HepG2 (cell line): ENCODE results near the gene ETHE1.
A peak's percentile ranks its signal among the peaks of the same experiment; 100 is the strongest.

ENCODE experiments used
- FOSL2 ChIP-seq: sonication (generic); formaldehyde crosslinking; IDR thresholded peaks from 2 replicates; pipeline ENCODE4 v1.4.0; 2020; ENCODE audit warnings: missing genetic modification reagents
- FOXA3 ChIP-seq: IDR thresholded peaks from 2 replicates; pipeline ENCODE4 v1.6.1; 2016; ENCODE audit warnings: missing genetic modification reagents, missing compliant biosample characterization
- KLF16 ChIP-seq, 2 experiments: sonication (generic) in 1 of 2; formaldehyde crosslinking in 1 of 2; IDR thresholded peaks; 2 replicates each; pipeline versions ENCODE4 v1.6.1 to v1.8.0; 2016 to 2023; ENCODE audit warnings: missing genetic modification reagents in 2 of 2, missing compliant biosample characterization in 1 of 2
- MAFK ChIP-seq, 2 experiments: IDR thresholded peaks in 1 of 2; conservative IDR thresholded peaks in 1 of 2; 2 replicates each; pipeline ENCODE4 v1.6.1; 2011; ENCODE audit warnings: improper control_type of control experiment in 2 of 2, low read length in 2 of 2
- POLR2A ChIP-seq, 2 experiments: IDR thresholded peaks; 2 replicates each; pipeline ENCODE4 v1.6.1; 2011; ENCODE audit warnings: low read depth in 2 of 2, low read length in 2 of 2, mild to moderate bottlenecking in 1 of 2, moderate library complexity in 1 of 2; ENCODE audit not compliant: insufficient read depth in 1 of 2
- TEAD2 ChIP-seq: sonication (generic); formaldehyde crosslinking; IDR thresholded peaks from 2 replicates; pipeline ENCODE4 v1.9.0; 2021; ENCODE audit warnings: missing genetic modification reagents
- ZNF121 ChIP-seq: sonication (generic); formaldehyde crosslinking; IDR thresholded peaks from 2 replicates; pipeline ENCODE4 v1.5.0; 2020; ENCODE audit warnings: mild to moderate bottlenecking, missing genetic modification reagents
- ZNF7 ChIP-seq: IDR thresholded peaks from 2 replicates; pipeline ENCODE4 v1.6.1; 2016; ENCODE audit warnings: missing biosample characterization, missing genetic modification reagents
- ZSCAN12 ChIP-seq: sonication (generic); formaldehyde crosslinking; IDR thresholded peaks from 2 replicates; pipeline ENCODE4 v1.9.0; 2021; ENCODE audit warnings: mild to moderate bottlenecking, missing genetic modification reagents
- TF ChIP-seq, protein P1 (sequence below), 2 experiments: sonication (generic) in 1 of 2; formaldehyde crosslinking in 1 of 2; IDR thresholded peaks; 2 replicates each; pipeline versions ENCODE4 v1.6.1 to v1.9.0; 2014 to 2022; ENCODE audit warnings: antibody characterized with exemption in 1 of 2, borderline replicate concordance in 1 of 2, inconsistent platforms in 1 of 2, low read depth in 1 of 2, missing genetic modification reagents in 1 of 2
- TF ChIP-seq, protein P2 (sequence below): sonication (generic); formaldehyde crosslinking; IDR thresholded peaks from 2 replicates; pipeline ENCODE4 v1.4.0; 2020; ENCODE audit warnings: missing genetic modification reagents, borderline replicate concordance
- TF ChIP-seq, protein P3 (sequence below): sonication (generic); formaldehyde crosslinking; IDR thresholded peaks from 2 replicates; pipeline ENCODE4 v1.8.1; 2023; ENCODE audit warnings: mild to moderate bottlenecking, missing genetic modification reagents, borderline replicate concordance

DNA sequence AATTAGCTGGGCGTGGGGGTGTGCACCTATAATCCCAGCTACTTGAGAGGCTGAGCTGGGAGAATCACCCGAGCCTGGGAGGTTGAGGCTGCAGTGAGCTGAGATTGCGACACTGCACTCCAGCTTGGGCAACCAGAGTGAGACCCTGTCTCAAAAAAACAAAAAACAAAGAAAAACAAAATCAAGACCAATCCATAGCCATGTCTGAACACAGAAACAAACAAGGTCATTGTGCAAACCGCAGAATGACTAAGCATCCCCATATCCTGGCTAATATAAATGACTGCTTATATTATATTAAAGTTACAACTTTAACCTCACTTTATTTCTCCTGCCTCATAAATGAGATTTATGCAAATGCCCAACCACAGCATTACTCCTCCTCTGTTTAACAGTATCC is 59.3 kb downstream of the ETHE1 start:
- TF ChIP-seq ZNF7 (CRISPR knock-in tag) (no peak), ZNF121 (CRISPR knock-in tag) (no peak), TEAD2 (CRISPR knock-in tag) (no peak), FOXA3 (CRISPR knock-in tag) (0 out of 2 replicates have a peak, but pooled peaks have one; percentile 20), POLR2A (IDR thresholded peaks at IDR 0.05; ENCODE audit: insufficient read depth in 1 of 2, low read depth in 2 of 2, low read length in 2 of 2) (no peak), KLF16 (CRISPR knock-in tag; IDR thresholded peaks at IDR 0.05) (no peak), MAFK (conservative IDR thresholded peaks at IDR 0.05 in 1 of 2, IDR thresholded peaks at IDR 0.05 in 1 of 2; ENCODE audit: low read length in 2 of 2) (no peak), FOSL2 (CRISPR knock-in tag) (no peak), ZSCAN12 (CRISPR knock-in tag) (no peak)
- TF ChIP-seq, protein P1, sequence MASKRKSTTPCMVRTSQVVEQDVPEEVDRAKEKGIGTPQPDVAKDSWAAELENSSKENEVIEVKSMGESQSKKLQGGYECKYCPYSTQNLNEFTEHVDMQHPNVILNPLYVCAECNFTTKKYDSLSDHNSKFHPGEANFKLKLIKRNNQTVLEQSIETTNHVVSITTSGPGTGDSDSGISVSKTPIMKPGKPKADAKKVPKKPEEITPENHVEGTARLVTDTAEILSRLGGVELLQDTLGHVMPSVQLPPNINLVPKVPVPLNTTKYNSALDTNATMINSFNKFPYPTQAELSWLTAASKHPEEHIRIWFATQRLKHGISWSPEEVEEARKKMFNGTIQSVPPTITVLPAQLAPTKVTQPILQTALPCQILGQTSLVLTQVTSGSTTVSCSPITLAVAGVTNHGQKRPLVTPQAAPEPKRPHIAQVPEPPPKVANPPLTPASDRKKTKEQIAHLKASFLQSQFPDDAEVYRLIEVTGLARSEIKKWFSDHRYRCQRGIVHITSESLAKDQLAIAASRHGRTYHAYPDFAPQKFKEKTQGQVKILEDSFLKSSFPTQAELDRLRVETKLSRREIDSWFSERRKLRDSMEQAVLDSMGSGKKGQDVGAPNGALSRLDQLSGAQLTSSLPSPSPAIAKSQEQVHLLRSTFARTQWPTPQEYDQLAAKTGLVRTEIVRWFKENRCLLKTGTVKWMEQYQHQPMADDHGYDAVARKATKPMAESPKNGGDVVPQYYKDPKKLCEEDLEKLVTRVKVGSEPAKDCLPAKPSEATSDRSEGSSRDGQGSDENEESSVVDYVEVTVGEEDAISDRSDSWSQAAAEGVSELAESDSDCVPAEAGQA (IDR thresholded peaks at IDR 0.05; ENCODE audit: low read depth), result no peak
- TF ChIP-seq, protein P1 (CRISPR knock-in tag; IDR thresholded peaks at IDR 0.05; ENCODE audit: borderline replicate concordance), result no peak
- TF ChIP-seq, protein P2, sequence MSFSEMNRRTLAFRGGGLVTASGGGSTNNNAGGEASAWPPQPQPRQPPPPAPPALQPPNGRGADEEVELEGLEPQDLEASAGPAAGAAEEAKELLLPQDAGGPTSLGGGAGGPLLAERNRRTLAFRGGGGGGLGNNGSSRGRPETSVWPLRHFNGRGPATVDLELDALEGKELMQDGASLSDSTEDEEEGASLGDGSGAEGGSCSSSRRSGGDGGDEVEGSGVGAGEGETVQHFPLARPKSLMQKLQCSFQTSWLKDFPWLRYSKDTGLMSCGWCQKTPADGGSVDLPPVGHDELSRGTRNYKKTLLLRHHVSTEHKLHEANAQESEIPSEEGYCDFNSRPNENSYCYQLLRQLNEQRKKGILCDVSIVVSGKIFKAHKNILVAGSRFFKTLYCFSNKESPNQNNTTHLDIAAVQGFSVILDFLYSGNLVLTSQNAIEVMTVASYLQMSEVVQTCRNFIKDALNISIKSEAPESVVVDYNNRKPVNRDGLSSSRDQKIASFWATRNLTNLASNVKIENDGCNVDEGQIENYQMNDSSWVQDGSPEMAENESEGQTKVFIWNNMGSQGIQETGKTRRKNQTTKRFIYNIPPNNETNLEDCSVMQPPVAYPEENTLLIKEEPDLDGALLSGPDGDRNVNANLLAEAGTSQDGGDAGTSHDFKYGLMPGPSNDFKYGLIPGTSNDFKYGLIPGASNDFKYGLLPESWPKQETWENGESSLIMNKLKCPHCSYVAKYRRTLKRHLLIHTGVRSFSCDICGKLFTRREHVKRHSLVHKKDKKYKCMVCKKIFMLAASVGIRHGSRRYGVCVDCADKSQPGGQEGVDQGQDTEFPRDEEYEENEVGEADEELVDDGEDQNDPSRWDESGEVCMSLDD (CRISPR knock-in tag), result no peak
- TF ChIP-seq, protein P3, sequence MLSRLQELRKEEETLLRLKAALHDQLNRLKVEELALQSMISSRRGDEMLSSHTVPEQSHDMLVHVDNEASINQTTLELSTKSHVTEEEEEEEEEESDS (CRISPR knock-in tag), result no peak
